GM10266 (cell line): ENCODE measurements around the gene ZNF337.
"Not testable (repeated sequence)": the region's sequence is repeated elsewhere in the genome, so short reads cannot be mapped to it uniquely, and the experiment has no call there.

Source experiments
- DNase-seq: peaks from one replicate; pipeline ENCODE4 v3.0.0; 2012; ENCODE audit errors: extremely low spot score
- CTCF ChIP-seq: IDR thresholded peaks from 2 replicates; pipeline ENCODE4 v1.5.1; 2012; ENCODE audit warnings: mild to moderate bottlenecking, low read depth; ENCODE audit not compliant: control insufficient read depth, insufficient read depth; ENCODE audit errors: missing control alignments

ZNF337 gene

GRCh38 chr20:25692499-25692898 lies 4.2 kb downstream of the ZNF337 start:
- TF ChIP-seq CTCF: no peak
- no peak for DNase-seq

GRCh38 chr20:25690427-25690826 lies 6.2 kb downstream of the ZNF337 start:
- no peak for TF ChIP-seq CTCF
- DNase-seq: no peak

GRCh38 chr20:25686081-25687067 lies 10.3 kb downstream of the ZNF337 start:
- no peak for TF ChIP-seq CTCF
- no peak for DNase-seq

- no peak for TF ChIP-seq CTCF
- DNase-seq: no peak
Observed at GRCh38 chr20:25685276-25686080, 11.2 kb downstream of the ZNF337 start.

GRCh38 chr20:25683826-25684225 lies 12.8 kb downstream of the ZNF337 start:
- DNase-seq: not testable (repeated sequence)

GRCh38 chr20:25683050-25683449 lies 13.6 kb downstream of the ZNF337 start:
- no peak for DNase-seq
- no peak for TF ChIP-seq CTCF

GRCh38 chr20:25676164-25676809 lies 20.4 kb downstream of the ZNF337 start:
- DNase-seq: no peak
- no peak for TF ChIP-seq CTCF
